K562 (cell line): ENCODE measurements around the gene BCL11A. TPM values are rescaled to one million over a fixed set of nuclear protein-coding genes. Genes with fewer than 3 reads are reported as not detected.

Experiments used
- ATAC-seq: fragments of 200-7000 bp; cut with Tn5 transposase; 3 replicates; pipeline ENCODE4 v1.9.1; 2020; ENCODE audit warnings: moderate library complexity
- BruUV-seq: library from RNA; stranded (reverse); fragments of 400-500 nt; replicated peaks from 2 replicates; lab custom pipeline; 2021; lab: Mats Ljungman, UMichigan
- CTCF ChIA-PET: fragments of 300-600 bp; formaldehyde crosslinking; extraction: SDS; loops from one replicate; lab custom pipeline; 2021; ENCODE audit warnings: low intra/inter-chr PET ratio; lab: Yijun Ruan, JAX
- POLR2A ChIA-PET: fragments of 300-600, 350-650 bp; sonication (Branson Sonifier 250); formaldehyde crosslinking; extraction: SDS; loops from one replicate; lab custom pipeline; 2021; ENCODE audit warnings: antibody characterized with exemption, inconsistent platforms; lab: Yijun Ruan, JAX
- DNase-seq, 4 experiments: peaks; one replicate each; pipeline versions ENCODE4 v3.0.0 to v3.0.0-alpha.2; 2011 to 2018; ENCODE audit warnings: low spot score in 3 of 4, mixed read lengths in 3 of 4; ENCODE audit errors: extremely low read depth in 1 of 4
- FAIRE-seq: peaks from 2 replicates; lab custom pipeline; 2011; peaks lifted over from hg19 to GRCh38; lab: Jason Lieb, UNC
- H2AFZ ChIP-seq: 2 replicates; pipeline ENCODE4 v1.6.0; 2011; ENCODE audit warnings: low read depth, low read length, control low read depth, inconsistent platforms
- H3K27ac ChIP-seq: fragments of 200-600 bp; 3 replicates; pipeline ENCODE4 v1.8.0; 2011; ENCODE audit warnings: low read depth, mild to moderate bottlenecking, control low read depth, inconsistent platforms, low read length, moderate library complexity, mixed read lengths; ENCODE audit errors: extremely low read depth
- H3K27me3 ChIP-seq, 2 experiments: fragments of 300-600 bp in 1 of 2; 2 replicates in 1 of 2; 3 replicates in 1 of 2; pipeline versions ENCODE4 v1.6.0 to v1.8.0; 2011; ENCODE audit warnings: inconsistent platforms in 2 of 2, low read length in 2 of 2, mild to moderate bottlenecking in 1 of 2, mixed read lengths in 1 of 2, moderate library complexity in 1 of 2; ENCODE audit not compliant: control insufficient read depth in 2 of 2, insufficient read depth in 2 of 2
- H3K36me3 ChIP-seq: fragments of 300-600 bp; 3 replicates; pipeline ENCODE4 v1.8.0; 2011; ENCODE audit warnings: mild to moderate bottlenecking, low read length, inconsistent platforms; ENCODE audit not compliant: control insufficient read depth, insufficient read depth
- H3K4me1 ChIP-seq, 2 experiments: fragments of 200-600 bp in 1 of 2; replicated peaks in 1 of 2; 2 replicates in 1 of 2; 3 replicates in 1 of 2; pipeline versions ENCODE4 v1.5.1 to v1.8.0; 2011; ENCODE audit warnings: inconsistent platforms in 2 of 2, low read length in 2 of 2, mild to moderate bottlenecking in 1 of 2, mixed read lengths in 1 of 2, moderate library complexity in 1 of 2; ENCODE audit not compliant: control insufficient read depth in 2 of 2, insufficient read depth in 2 of 2
- H3K4me2 ChIP-seq: 2 replicates; pipeline ENCODE4 v1.6.1; 2011; ENCODE audit warnings: low read length, control low read depth, inconsistent platforms, mixed read lengths; ENCODE audit not compliant: insufficient read depth
- H3K4me3 ChIP-seq: fragments of 200-600 bp; sonication (generic), shearing (Covaris generic); 2 replicates; pipeline ENCODE4 v1.5.1; 2016; ENCODE audit warnings: control low read depth, inconsistent platforms
- H3K79me2 ChIP-seq: fragments of 200-600 bp; 3 replicates; pipeline ENCODE4 v1.8.0; 2011; ENCODE audit warnings: low read length, inconsistent platforms; ENCODE audit not compliant: control insufficient read depth, insufficient read depth
- H3K9ac ChIP-seq, 2 experiments: 2 replicates each; pipeline versions ENCODE4 v1.6.0 to v1.6.1; 2011; ENCODE audit warnings: low read depth in 2 of 2, low read length in 2 of 2, control low read depth in 1 of 2, inconsistent platforms in 1 of 2, mild to moderate bottlenecking in 1 of 2, mixed read lengths in 1 of 2; ENCODE audit not compliant: insufficient read depth in 1 of 2
- H3K9me1 ChIP-seq: one replicate; pipeline ENCODE4 v1.6.0; 2011; ENCODE audit warnings: inconsistent platforms, mild to moderate bottlenecking, low read length, moderate library complexity; ENCODE audit not compliant: control insufficient read depth, insufficient read depth
- H3K9me3 ChIP-seq: replicated peaks from 2 replicates; pipeline ENCODE4 v1.5.1; 2011; ENCODE audit warnings: low read depth, low read length, inconsistent platforms; ENCODE audit not compliant: control insufficient read depth, insufficient read depth
- H4K20me1 ChIP-seq: replicated peaks from 2 replicates; pipeline ENCODE4 v1.6.1; 2011; ENCODE audit warnings: low read length, inconsistent platforms, mixed read lengths; ENCODE audit not compliant: control insufficient read depth, insufficient read depth
- CBFA2T3 ChIP-seq: fragments of 450-650 bp; IDR thresholded peaks from 2 replicates; pipeline ENCODE4 v1.6.1; 2017
- CREB3L1 ChIP-seq: fragments of 450-650 bp; IDR thresholded peaks from 2 replicates; pipeline ENCODE4 v1.6.1; 2014; ENCODE audit warnings: low read depth, mild to moderate bottlenecking, moderate library complexity, borderline replicate concordance
- DDX20 ChIP-seq: fragments of 450-650 bp; IDR thresholded peaks from 2 replicates; pipeline ENCODE4 v1.6.1; 2016; ENCODE audit warnings: missing genetic modification characterization, low read depth, mild to moderate bottlenecking, missing compliant biosample characterization, moderate library complexity
- DPF2 ChIP-seq: fragments of 450-650 bp; IDR thresholded peaks from 2 replicates; pipeline ENCODE4 v1.6.1; 2016
- E2F8 ChIP-seq: fragments of 450-650 bp; IDR thresholded peaks from 2 replicates; pipeline ENCODE4 v1.7.1; 2018; ENCODE audit warnings: mild to moderate bottlenecking, low read depth; ENCODE audit not compliant: partially characterized antibody
- FOSL1 ChIP-seq: fragments of 200-800 bp; sonication (Bioruptor generic); conservative IDR thresholded peaks from 2 replicates; pipeline ENCODE4 v1.6.1; 2016; ENCODE audit warnings: missing genetic modification characterization, missing compliant biosample characterization
- GTF2E2 ChIP-seq: fragments of 200-800 bp; sonication (Bioruptor generic); IDR thresholded peaks from 2 replicates; pipeline ENCODE4 v1.6.1; 2016; ENCODE audit warnings: missing genetic modification characterization, missing compliant biosample characterization
- HEY1 ChIP-seq: fragments of 250-450 bp; sonication (Bioruptor Pico); IDR thresholded peaks from 2 replicates; pipeline ENCODE4 v1.5.0; 2020; ENCODE audit warnings: mild to moderate bottlenecking, moderate library complexity, borderline replicate concordance
- MCM2 ChIP-seq: fragments of 450-650 bp; IDR thresholded peaks from 2 replicates; pipeline ENCODE4 v1.6.1; 2017; ENCODE audit warnings: low read depth, mild to moderate bottlenecking
- MED1 ChIP-seq: sonication (generic); formaldehyde crosslinking; IDR thresholded peaks from 2 replicates; pipeline ENCODE4 v1.8.1; 2023; ENCODE audit warnings: missing genetic modification reagents, borderline replicate concordance
- PHF21A ChIP-seq: fragments of 450-650 bp; IDR thresholded peaks from 2 replicates; pipeline ENCODE4 v1.6.1; 2017; ENCODE audit warnings: low read depth, borderline replicate concordance
- RBM25 ChIP-seq: fragments of 200-400 bp; formaldehyde crosslinking; IDR thresholded peaks from 2 replicates; pipeline ENCODE4 v1.6.1; 2018; ENCODE audit warnings: low read length, low read depth, moderate library complexity; ENCODE audit not compliant: severe bottlenecking
- THAP12 ChIP-seq: fragments of 250-450 bp; sonication (Bioruptor Pico); IDR thresholded peaks from 2 replicates; pipeline ENCODE4 v1.9.0; 2021; ENCODE audit warnings: mild to moderate bottlenecking, inconsistent platforms
- ZNF311 ChIP-seq: fragments of 250-450 bp; sonication (Bioruptor Pico); IDR thresholded peaks from 2 replicates; pipeline ENCODE4 v1.4.0; 2020; ENCODE audit warnings: mild to moderate bottlenecking, moderate library complexity
- ZNF41 ChIP-seq: fragments of 250-450 bp; sonication (Bioruptor Pico); conservative IDR thresholded peaks from 2 replicates; pipeline ENCODE4 v1.4.0; 2020; ENCODE audit warnings: mild to moderate bottlenecking
- ZNF507 ChIP-seq: conservative IDR thresholded peaks from 2 replicates; pipeline ENCODE4 v1.6.1; 2017; ENCODE audit warnings: missing genetic modification characterization, missing compliant biosample characterization
- WGBS: fragments of 100-300 bp; shearing (Covaris generic); methylation state at CpG from one replicate; pipeline ENCODE4 v1.1.6; 2016; ENCODE audit warnings: low coverage, mixed read lengths; ENCODE audit not compliant: insufficient coverage; ENCODE audit errors: missing lambda C conversion rate; 5-methylcytosine and 5-hydroxymethylcytosine counted together
- in situ Hi-C: fragments of 300-500 bp; cut with MboI; formaldehyde crosslinking; loops from 4 replicates; pipeline ENCODE4 v1.15.0; 2018; ENCODE audit warnings: inconsistent platforms, mixed read lengths
- intact Hi-C: fragments of 100-400 bp; cut with micrococcal nuclease; formaldehyde crosslinking; loops from 2 replicates; pipeline ENCODE4 v1.14.2; 2022
- polyA plus RNA-seq, 8 experiments: library from polyadenylated mRNA; depleted of rRNA in 4 of 8; stranded (reverse) in 5 of 8; unstranded in 3 of 8; fragments of >200 nt; fragmentation: Nextera tagmentation in 2 of 8; fragmentation: Illumina TruSeq in 1 of 8; extraction: Ambion mirVana in 2 of 8; extraction: Trizol in 1 of 8; gene quantifications; 2 replicates each; pipeline versions ENCODE4 v1.2.1 to v1.2.3, GENCODE V29; 2011 to 2014; ENCODE audit warnings: inconsistent platforms in 1 of 8, missing spikeins in 1 of 8
- total RNA-seq, 7 experiments: library from RNA; depleted of rRNA in 6 of 7; stranded (reverse); fragments of >200 nt in 6 of 7; fragmentation: Illumina TruSeq in 2 of 7; extraction: Trizol in 2 of 7; gene quantifications; 2 replicates each; pipeline versions ENCODE4 v1.2.1 to v1.2.3, GENCODE V29; 2011 to 2021; ENCODE audit warnings: low replicate concordance in 1 of 7

Gene BCL11A
- total and polyA plus RNA-seq, 9 of the 15 experiments (the other 6 are each of a cell fraction or from before 2014, with no cell fraction given): 0.13 TPM; not detected in 8

GRCh38 chr2:60534892-60535684, 18.4 kb downstream of the BCL11A start:
- no peak overlapping the region for H3K27ac ChIP-seq
- no peaks in the 10 kb centered on the region for H3K9me3 ChIP-seq
- H3K4me2 ChIP-seq: no peak overlapping the region
- no peak overlapping the region for H2AFZ ChIP-seq
- no peaks in the 10 kb centered on the region for H3K9me1 ChIP-seq
- H3K4me3 ChIP-seq: no peak overlapping the region
- H3K79me2 ChIP-seq: no peaks in the 10 kb centered on the region
- peaks cover 3 to 13% of the 10 kb centered on the region in 2 experiments; a peak in 3 of 5 replicates for H3K27me3 ChIP-seq
- in situ Hi-C loops: no loop called here
- ChIA-PET POLR2A (interaction anchor here (0.8 kb wide), 1 partner anchor 8 kb away, joined by 6 read pairs; no protein-coding TSS in a partner anchor), CTCF (no interaction called here)
- 2% methylated on average over 5 of the region's 6 CpGs for WGBS
- FAIRE-seq (no peak), ATAC-seq (no peak), DNase-seq (no peak)
- no peaks in the 10 kb centered on the region for H3K36me3 ChIP-seq
- TF ChIP-seq MCM2: no peak
- TF ChIP-seq PHF21A: no peak
- TF ChIP-seq ZNF41 (CRISPR knock-in tag): no peak
- TF ChIP-seq CREB3L1: no peak
- no peak for TF ChIP-seq ZNF507
- TF ChIP-seq DPF2: no peak
- no peak for TF ChIP-seq ZNF311 (CRISPR knock-in tag)
- no peak for TF ChIP-seq THAP12
- no peak for TF ChIP-seq FOSL1 (tag)
- no peak for TF ChIP-seq MED1 (CRISPR knock-in tag)
- TF ChIP-seq CBFA2T3: no peak
- no peak for TF ChIP-seq RBM25
- no peak for TF ChIP-seq HEY1 (CRISPR knock-in tag)
- no peak for TF ChIP-seq E2F8
- no peak for TF ChIP-seq DDX20 (tag)
- TF ChIP-seq GTF2E2 (tag): no peak
- intact Hi-C loops: no loop called here
- no peaks in the 10 kb centered on the region for H4K20me1 ChIP-seq
- no peak overlapping the region for H3K9ac ChIP-seq
- BruUV-seq: no TSS peak
- no peaks in the 10 kb centered on the region for H3K4me1 ChIP-seq
